Stimulated activated CD4-positive, alpha-beta T cell treated with anti-CD3 and anti-CD28 coated beads, Interleukin-2, amount 100 ng/mL, for 24 hours (primary cell): ENCODE data around the gene PPP1R9A.

ENCODE experiments used
- DNase-seq, 2 donors: peaks; one replicate each; pipeline ENCODE4 v3.0.0-alpha.2; 2020

Gene PPP1R9A

DNA sequence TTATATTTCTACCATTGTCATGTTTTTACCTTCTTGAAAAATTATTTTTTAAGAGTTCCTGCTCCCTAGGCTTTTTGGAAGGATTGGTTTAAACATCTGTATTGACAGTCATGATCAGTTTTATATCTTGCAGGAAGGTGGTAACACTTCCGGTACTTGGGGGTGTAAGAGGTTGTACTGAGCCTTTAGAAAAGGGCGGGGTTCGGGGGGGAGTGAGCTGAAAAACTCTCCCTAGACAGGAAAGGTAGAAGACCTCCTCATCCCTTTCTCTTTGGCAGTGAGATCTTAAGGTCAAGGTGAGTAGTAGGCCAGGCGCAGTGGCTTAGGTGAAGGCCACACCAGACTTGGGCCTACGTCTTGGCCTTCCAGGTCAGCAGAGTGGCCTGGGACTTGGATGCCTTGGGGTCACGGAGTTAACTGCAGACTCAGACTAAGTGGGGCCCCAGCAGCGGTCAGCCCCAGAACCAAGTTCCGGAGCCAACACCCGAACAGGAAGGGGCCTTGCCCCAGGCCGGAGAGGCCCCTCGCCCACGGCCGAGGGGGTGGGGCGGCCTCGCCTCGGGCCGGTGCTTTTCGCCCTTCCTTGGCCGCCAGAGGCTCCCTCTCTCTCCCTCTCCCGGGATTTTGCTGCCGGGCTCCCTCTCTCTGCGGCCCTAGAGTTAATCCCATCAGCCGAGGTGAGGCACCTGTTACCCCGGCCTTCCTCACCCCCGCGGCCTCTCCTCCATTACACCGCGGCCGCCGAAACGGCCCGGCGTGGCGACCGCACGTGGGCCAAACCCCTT is at the start of gene PPP1R9A:
TSS of gene PPP1R9A (plus strand) at position 569 of the 785 bp plus-strand sequence. CDS start 2,520 bp downstream, outside the sequence.
- peak in 1 of 2 donors; percentile 0 for DNase-seq

DNA sequence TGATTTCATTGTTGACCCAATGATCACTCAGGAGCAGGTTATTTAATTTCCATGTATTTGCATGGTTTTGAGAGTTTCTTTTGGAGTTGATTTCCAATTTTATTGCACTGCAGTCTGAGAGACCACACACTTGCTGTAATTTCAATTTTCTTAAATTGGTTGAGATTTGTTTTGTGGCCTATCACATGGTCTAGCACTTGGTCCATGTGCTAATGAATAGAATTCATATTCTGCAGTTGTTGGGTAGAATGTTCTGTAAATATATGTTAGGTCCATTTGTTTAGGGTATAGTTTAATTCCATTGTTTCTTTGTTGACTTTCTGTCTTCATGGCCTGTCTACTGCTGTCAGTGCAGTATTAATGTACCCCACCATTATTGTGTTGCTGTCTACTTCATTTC is 36.3 kb upstream of the PPP1R9A start:
- no peak for DNase-seq

DNA sequence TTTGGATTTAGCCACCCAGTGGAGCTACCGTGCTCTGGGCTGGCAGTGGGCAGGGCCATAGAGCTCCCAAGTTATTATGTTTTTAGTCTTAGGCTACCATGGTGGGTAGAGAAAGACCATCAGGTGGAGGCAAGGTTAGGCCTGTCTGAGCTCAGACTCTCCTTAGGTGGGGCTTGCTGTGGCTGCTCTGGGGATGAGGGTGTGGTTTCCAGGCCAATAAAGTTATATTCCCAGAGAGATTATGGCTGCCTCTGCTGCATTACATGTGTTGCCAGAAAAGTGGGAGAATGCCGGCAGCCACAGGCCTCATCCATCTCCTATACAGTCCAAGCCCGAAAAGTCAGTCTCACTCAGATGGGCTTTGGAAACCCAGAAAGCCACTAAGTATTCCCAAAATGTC is 34.2 kb upstream of the PPP1R9A start:
- DNase-seq: no peak

DNA sequence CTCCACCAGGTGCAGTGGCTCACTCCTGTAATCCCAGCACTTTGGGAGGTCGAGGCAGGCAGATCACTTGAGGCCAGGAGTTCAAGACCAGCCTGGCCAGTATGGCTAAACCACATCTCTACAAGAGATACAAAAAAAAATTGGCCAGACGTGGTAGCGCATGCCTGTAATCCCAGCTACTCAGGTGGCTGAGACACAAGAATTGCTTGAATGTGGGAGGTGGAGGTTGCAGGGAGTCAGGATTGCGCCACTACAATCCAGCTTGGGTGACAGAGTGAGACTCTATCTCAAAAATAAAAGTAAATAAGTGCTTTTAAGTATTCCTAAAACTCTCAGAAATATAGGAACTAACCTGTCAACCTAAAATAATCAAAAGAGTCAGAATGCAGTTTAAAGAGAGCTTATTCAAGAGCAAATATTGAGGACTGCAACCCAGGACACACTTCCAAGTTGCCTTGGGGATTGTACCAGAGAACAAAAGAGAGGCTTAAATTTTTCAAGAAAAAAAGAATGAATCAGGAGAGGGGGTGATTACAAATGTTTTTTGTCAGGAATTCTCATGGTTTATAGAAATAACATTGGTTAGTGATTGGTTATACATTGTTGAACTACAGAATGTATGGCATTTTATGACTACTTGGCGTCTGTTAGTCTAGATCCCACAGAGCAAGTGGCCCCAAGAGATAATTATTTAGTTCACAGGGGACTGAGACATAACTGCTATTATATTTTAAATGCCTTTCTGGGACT is 33.2 kb upstream of the PPP1R9A start:
- no peak for DNase-seq

DNA sequence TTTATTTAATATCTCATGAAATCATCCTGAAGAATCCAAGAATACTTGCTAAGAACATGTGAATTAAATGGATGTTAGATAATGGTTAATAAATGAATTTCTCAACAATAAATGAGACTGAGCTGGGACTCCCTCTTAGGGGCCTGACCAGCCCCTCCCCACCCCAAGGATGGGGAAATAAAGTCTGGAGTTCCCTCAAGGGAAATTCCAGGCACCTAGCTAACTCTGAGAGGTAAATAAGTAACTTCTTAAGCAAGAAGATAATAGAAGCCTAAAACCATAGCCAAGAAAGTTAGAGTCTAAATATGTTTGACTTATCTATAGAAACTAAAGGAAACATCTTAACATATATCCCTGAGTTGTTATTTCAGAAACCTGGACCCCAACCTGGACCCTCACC is 32.2 kb upstream of the PPP1R9A start:
- DNase-seq: no peak

DNA sequence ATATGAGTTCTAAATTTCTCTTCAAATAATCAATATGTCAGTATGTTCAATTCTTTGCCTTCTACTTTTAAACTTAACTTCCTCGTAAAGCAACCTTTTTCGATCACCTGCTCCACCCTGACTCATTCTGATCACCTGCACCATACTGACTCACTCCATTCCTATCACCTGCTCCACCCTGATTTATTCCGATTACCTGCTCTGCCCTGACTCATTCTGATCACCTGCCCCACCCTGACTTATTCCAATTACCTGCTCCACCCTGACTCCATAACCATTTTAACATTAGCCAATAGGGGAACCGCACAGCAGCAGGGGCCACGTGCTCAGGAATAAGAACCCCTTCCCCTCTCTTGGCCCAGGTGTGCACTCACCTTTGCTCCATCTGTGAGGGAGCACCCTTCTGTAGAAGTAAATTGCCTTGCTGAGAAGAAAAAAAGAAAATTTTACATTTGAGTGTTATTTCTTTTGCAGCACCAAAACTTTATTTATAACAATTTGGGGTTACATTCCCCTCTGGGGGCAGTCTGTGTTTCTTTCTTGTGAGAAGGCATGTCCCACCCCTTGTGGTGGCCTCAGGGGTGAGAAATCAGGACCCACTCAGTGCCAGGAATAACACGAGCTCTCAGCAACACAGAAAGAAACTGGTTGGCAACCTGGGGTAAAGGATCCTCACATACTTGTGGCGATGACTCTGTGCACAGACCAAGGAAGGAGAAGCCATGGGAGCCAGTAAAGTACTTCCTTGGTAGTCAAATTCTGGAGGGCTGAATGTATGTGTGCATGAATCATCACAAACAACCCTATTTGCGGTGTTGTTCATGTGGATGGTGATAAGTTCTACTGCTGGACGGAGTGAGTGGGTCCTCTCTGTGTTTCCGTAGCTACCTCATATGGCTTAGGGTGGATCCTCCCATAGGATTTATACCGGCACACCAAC is 29.4 kb upstream of the PPP1R9A start:
- DNase-seq: no peak

DNA sequence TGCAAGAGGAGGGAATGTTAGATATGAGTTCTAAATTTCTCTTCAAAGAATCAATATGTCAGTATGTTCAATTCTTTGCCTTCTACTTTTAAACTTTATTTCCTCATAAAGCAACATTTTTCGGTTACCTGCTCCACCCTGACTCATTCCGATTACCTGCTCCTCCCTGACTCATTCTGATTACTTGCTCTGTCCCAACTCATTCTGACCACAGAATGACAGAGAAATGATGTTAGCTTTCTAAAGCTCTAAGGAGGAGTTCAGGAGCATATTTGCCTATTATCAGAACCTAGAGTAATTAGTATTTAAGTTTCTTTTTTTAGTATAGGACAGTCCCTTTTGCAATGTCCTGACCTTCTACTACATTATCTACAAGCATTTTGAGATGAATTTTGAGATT is 24.5 kb upstream of the PPP1R9A start:
- DNase-seq: no peak

DNA sequence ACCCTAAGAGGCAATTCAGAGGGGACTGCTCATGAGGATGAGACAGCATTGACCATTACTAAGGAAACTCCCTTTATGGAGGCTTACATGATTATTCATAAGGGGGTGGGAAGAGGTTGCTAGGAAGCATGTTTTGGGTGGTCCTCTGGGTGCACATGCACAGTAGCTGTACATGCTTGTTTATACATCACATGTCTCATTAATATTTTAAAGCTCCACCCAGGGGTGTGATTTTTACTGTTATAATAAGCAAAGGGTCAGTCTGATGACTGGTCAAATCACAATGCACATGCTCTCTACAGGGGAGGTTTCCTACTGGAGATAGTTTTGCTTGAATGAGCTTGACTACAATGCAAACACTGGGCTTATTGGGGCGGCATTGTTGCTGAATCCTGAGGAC is 23.8 kb upstream of the PPP1R9A start:
- no peak for DNase-seq

DNA sequence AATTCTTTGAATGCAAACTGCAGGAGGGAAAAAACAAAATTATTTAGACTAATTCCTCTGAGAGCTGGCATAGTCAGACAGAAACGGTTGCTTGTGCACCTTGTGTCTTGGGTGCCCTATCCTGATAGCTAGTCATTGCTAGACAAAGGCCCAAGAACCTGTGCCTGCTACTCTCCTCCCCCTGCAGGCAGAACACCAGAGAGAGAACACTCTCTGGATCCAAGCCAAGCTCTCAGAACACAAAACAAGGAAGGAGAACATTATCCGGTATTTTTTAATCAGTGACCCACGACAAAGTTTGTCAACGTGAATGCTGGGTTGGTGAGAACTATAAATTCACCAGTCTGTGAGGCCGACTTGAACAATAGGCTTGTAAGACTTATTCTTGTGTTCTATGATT is 18.8 kb upstream of the PPP1R9A start:
- DNase-seq: no peak

DNA sequence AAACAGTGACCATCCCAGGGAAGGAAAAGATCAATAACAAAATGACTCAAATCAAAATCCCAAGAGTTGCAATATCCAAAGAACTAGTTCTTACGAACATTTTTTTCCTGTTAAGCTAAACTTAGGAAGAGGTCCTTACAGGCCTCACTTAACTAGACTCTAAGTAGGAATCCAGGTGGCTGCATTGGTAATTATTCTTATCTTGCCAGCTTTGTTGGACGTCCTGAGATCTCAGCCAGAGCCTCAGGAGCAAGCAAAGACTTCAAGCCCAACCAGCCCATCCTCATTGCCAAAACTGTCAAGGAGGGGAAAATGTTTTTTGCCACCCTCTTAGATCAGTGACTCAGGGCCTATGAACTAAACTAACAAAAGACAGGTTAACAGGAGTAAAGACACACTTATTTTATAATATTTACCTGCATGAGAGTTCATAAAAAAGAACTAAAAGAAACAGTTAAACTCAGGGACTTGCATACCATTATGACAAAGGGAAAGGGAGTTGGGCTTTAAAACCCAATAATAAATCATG is 18.3 kb upstream of the PPP1R9A start:
- no peak for DNase-seq

DNA sequence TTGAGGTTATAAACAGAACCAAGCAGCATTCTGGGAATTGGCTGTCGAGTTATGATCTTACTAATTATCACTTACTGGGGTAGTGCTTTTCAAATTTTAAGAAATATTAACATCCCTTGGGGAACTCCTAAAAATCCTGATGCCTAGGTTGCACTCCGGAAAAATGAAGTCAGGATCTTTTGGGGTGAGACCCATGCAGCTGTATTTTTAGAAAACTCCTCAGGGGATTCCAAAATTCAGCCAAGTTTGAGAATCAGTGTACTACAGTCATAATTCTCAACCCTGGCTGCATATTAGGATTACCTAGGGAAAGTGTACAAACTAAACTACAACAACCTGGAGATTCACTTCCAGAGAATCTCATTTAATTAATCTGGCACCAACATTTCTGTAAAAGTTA is 17.2 kb upstream of the PPP1R9A start:
- DNase-seq: no peak

DNA sequence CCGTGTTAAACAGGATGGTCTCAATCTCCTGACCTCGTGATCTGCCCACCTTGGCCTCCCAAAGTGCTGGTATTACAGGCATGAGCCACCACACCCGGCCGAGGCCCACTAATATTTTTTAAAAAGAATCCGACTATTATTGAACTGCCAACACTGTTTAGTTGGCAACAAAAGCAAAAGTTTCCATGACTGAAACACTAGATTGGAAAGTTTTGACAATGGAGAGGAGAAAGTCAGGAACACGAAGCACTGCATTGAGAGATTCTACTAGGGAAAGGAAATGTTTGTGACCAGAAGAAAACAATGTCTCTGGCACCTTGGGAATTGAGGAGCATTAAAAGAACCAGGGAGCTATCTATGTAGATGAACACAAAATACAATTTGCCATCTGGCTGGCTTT is 13.7 kb upstream of the PPP1R9A start:
- no peak for DNase-seq

DNA sequence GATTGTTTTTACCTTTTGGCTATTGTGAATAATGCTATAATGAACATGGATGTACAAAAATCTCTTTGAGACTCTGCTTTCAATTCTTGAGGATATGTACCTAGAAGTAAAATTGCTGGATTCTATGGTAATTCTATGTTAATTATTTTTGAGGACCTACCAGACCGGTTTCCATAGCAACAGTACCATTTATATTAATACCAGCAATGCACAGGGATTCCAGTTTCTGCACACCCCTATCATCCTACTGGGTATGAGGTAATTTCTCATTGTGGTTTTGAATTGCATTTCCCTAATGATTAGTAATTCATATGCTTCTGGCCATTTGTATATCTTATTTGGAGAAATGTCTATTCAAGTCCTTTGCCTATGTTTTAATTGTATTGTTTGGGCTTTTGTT is 9.9 kb upstream of the PPP1R9A start:
- DNase-seq: no peak

DNA sequence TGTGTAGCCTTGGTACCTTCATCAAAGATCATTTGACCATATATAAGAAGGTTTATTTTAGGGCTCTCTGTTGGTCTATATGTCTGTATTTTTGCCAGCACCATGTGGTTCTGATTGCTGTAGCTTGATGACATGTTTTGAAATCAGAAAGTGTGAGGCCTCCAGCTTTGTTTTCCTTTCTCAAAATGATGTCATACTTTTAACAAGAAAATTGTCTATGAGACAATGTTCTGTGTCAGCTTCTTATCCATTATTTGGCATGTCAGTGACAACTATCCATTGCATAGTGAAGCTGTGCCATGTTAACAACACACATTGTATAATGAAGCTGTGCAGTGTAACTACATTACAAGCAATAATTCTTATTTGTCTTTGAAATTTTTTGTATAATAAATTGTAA is 9.1 kb upstream of the PPP1R9A start:
- DNase-seq: no peak

DNA sequence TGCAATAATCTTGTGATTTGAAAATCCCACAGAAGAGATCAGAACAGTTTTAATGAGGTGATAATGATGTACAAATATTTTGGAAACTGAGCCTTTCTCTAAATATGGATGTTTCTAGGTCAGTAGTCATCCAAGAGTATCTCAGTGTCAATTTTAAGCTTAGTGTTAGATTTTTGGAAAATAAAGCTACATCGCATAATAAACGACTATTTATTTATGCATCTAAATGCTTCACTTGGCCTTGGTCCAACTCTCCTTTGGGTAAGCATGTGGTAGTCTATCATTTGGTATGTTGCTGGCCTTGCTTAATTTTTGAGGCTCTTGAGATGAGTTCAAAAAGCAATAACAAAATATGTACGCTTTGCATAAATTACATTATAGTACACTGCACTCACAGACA is 5.4 kb upstream of the PPP1R9A start:
- no peak for DNase-seq

DNA sequence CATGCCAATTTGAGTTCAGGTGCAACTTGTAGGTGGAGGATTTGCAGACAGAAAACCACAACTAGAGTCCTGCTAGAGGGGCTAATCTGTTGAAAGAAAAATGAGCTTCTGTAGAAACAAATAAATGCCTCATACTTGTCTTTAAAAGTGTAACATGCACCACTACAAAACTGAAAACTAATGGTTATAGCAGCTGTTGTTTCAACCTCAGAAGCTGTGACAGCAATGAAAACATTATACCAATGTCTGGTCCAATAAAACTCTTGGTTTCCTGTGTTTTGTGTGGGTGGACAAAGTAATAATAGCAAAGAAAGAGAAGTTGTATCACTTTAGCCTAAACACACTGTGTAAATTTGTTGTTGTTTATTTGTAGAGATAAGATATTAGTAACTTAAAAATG is 3.4 kb upstream of the PPP1R9A start:
- DNase-seq: no peak

DNA sequence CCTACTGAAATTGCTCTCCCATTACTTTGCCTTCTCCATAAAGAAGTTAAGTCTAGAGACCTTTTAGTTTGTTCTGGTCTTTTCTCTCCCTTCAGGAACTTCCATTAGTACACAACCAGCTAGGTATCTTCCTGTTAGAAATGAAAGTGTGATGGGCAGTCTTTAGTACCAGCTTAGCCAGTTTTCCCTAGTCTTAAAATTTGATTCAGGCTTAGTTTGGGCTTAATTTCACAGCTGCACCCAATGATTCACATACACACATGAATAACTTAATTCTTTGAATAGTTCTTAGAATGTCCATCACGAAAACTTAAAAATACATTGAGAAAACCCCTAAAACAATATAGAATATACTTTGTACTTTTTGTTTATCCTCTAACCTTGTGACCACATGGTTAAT is 2.4 kb upstream of the PPP1R9A start:
- DNase-seq: no peak

DNA sequence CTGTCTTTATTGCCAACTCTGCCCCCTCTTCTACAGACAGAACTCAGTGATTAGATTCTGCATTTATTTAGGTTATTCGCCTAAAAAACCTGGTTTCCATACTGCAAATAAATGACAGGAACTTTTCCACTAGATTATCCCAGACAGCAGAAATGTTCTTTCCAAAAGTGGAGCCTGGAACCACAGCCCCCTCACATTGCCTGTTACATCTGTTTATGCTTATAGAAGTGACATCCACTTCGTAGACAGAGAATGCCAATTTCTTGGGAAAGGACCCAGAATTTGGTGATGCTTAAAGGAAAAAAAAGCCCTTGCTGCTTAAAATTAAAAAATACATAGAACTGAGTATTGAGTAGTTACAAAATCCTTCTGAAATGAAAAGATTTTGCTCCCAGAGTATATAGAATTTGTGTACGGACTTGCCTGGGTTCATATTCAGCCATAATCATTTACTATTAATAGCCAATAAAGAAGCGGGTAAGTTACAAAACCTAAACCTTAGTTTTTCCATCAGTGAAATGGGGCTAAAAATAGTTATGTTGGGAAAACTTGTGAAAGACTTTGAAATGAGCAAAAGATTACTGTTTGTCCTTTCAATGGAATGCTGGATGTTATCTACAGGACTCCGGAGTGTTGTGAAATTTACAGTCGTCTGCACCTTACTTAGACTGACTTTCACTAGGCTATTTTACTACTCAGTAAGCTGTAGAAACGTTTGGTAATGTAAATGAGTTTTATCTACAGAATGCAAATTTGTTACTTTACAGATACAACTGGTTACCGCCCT is 1.1 kb upstream of the PPP1R9A start:
- DNase-seq: no peak

DNA sequence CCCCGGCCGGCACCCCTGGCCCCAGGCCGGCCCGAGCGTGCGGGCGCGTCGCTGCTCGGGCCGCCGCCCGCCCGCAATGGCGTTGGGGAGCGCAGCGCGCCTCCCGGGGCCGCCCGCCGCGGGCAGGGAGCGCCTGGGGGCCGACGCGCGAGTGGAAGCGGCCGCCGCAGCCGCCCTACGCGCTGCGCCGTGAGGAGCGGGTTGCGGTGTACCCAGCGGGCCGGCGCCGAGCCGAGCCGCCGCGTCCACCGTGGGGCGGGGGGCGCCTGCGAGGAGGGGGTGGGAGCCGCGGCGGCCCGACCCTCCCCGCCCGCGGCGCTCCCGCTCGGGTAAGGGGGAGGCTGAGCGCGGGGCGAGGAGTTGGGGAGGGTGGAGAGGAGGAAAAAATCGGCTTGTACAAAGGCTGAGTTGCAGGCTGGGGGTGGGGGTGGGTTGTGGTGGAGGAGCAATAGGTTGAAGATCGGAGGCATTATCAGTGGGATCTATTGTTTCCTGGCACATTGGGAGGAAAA is 473 bp downstream of the PPP1R9A start:
- no peak for DNase-seq

DNA sequence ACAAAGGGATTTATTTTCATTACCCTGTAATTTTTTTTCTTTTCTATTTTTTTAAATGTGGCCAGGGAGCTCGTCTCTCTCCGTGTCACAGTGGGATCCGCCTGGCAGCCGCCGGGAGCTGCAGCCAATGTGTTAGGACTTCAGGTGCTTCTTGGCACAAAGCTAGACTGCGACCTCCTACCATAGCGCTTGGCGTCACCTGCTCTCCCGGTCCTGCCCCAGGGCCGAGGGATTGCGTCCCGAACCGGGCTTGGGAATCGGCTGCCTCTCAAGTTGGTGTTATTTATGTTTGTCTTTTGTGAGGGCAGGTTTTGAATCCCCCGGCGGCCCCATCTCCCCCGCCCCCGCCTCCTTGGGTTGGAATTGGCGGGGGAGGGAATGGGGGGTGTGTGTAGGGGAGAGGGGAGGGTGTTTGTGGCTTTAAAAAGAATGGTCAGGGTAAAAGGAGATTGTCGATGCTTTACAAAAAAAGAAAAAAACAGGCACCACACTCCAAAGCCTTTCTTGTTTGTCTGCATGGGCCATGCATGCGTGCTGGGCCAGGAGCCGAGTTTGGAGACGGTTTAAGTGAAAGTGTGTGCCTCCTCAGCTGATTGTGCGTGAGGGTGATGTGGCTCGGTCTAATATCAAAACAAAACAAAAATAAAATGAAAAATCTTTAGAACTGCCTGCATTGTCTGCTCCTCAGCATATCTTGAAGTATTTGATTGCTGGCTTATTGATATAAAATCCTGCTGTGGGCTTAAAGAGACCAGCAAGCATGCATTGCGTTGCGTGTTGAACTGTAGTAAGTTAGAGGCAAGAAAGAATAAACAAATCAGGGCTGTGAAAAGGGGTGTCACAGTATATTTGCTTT is 1.2 kb downstream of the PPP1R9A start:
- DNase-seq: peak in 1 of 2 donors; percentile 1

DNA sequence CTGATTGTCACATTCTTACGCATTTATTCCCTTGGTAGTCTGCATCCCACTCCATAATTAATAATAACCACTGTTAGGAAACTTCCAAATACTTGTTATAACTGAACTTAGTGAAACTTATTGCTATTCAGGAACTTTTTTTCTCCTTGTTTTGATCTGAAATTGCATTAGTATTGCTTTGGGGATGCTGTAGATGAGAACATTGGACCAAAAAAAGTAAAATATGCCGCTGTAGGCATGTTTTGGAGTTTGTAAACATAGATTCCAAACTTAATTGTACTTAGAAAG is 1.7 kb downstream of the PPP1R9A start:
- DNase-seq: no peak
